H9 (cell line): ENCODE measurements around the gene XXYLT1. TPM values are rescaled to one million over a fixed set of nuclear protein-coding genes. Genes with fewer than 3 reads are reported as not detected.

Experiments
- DNase-seq: peaks from one replicate; pipeline ENCODE4 v3.0.0-alpha.2; 2017
- H2AFZ ChIP-seq: one replicate; pipeline ENCODE4 v1.6.1; 2013; ENCODE audit warnings: mild to moderate bottlenecking, low read length, control low read depth, moderate library complexity
- H2AK5ac ChIP-seq: 2 replicates; pipeline ENCODE4 v1.6.1; 2013; ENCODE audit warnings: low read length, control low read depth, mixed read lengths; ENCODE audit not compliant: insufficient read length
- H2BK120ac ChIP-seq: one replicate; pipeline ENCODE4 v1.6.1; 2013; ENCODE audit warnings: low read depth, mild to moderate bottlenecking, low read length, control low read depth, inconsistent platforms; ENCODE audit not compliant: poor library complexity, severe bottlenecking
- H2BK12ac ChIP-seq: 2 replicates; pipeline ENCODE4 v1.6.1; 2013; ENCODE audit warnings: low read length, control low read depth, mixed read lengths, low read depth; ENCODE audit not compliant: insufficient read length
- H2BK15ac ChIP-seq: 2 replicates; pipeline ENCODE4 v1.6.1; 2013; ENCODE audit warnings: low read depth, low read length, control low read depth
- H2BK20ac ChIP-seq: one replicate; pipeline ENCODE4 v1.6.1; 2013; ENCODE audit warnings: low read depth, mild to moderate bottlenecking, low read length, control low read depth, inconsistent platforms; ENCODE audit not compliant: poor library complexity, severe bottlenecking
- H2BK5ac ChIP-seq: 2 replicates; pipeline ENCODE4 v1.6.1; 2013; ENCODE audit warnings: low read length, control low read depth, mixed read lengths; ENCODE audit not compliant: insufficient read length
- H3K14ac ChIP-seq: 2 replicates; pipeline ENCODE4 v1.6.1; 2013; ENCODE audit warnings: low read length, control low read depth; ENCODE audit not compliant: insufficient read depth
- H3K18ac ChIP-seq: 2 replicates; pipeline ENCODE4 v1.6.1; 2013; ENCODE audit warnings: low read depth, mild to moderate bottlenecking, mixed read lengths, low read length, control low read depth; ENCODE audit not compliant: insufficient read length
- H3K23ac ChIP-seq: 2 replicates; pipeline ENCODE4 v1.6.1; 2013; ENCODE audit warnings: low read length, control low read depth, mixed read lengths, low read depth; ENCODE audit not compliant: insufficient read length
- H3K23me2 ChIP-seq: 2 replicates; pipeline ENCODE4 v1.6.1; 2013; ENCODE audit warnings: low read depth, mild to moderate bottlenecking, mixed read lengths, low read length, control low read depth; ENCODE audit not compliant: insufficient read length, poor library complexity, severe bottlenecking
- H3K27ac ChIP-seq: 2 replicates; pipeline ENCODE4 v1.5.1; 2013; ENCODE audit warnings: low read length, control low read depth, mixed read lengths, low read depth; ENCODE audit not compliant: insufficient read length
- H3K27me3 ChIP-seq: 2 replicates; pipeline ENCODE4 v1.6.1; 2013; ENCODE audit warnings: low read length, control low read depth, inconsistent platforms; ENCODE audit not compliant: insufficient read depth
- H3K4ac ChIP-seq: 2 replicates; pipeline ENCODE4 v1.6.1; 2013; ENCODE audit warnings: low read depth, mild to moderate bottlenecking, control low read depth, inconsistent platforms, low read length, moderate library complexity
- H3K4me1 ChIP-seq: 2 replicates; pipeline ENCODE4 v1.6.1; 2013; ENCODE audit warnings: low read length, control low read depth, inconsistent platforms; ENCODE audit not compliant: insufficient read depth
- H3K4me2 ChIP-seq: 2 replicates; pipeline ENCODE4 v1.6.1; 2013; ENCODE audit warnings: low read length, control low read depth, mixed read lengths; ENCODE audit not compliant: insufficient read length, insufficient read depth
- H3K56ac ChIP-seq: 2 replicates; pipeline ENCODE4 v1.6.1; 2013; ENCODE audit warnings: low read depth, mild to moderate bottlenecking, mixed read lengths, low read length, control low read depth; ENCODE audit not compliant: insufficient read length
- H3K79me1 ChIP-seq: 2 replicates; pipeline ENCODE4 v1.6.1; 2013; ENCODE audit warnings: low read depth, mild to moderate bottlenecking, moderate library complexity, low read length, control low read depth, inconsistent platforms; ENCODE audit not compliant: insufficient read depth, poor library complexity, severe bottlenecking
- H3K79me2 ChIP-seq: 2 replicates; pipeline ENCODE4 v1.6.1; 2013; ENCODE audit warnings: low read length, control low read depth, inconsistent platforms; ENCODE audit not compliant: insufficient read depth
- H3K9ac ChIP-seq: 2 replicates; pipeline ENCODE4 v1.6.1; 2013; ENCODE audit warnings: low read length, control low read depth, mixed read lengths; ENCODE audit not compliant: insufficient read length; ENCODE audit errors: extremely low read depth
- H3K9me3 ChIP-seq: one replicate; pipeline ENCODE4 v1.6.1; 2013; ENCODE audit warnings: low read depth, low read length, inconsistent platforms; ENCODE audit not compliant: control insufficient read depth
- H3T11ph ChIP-seq: one replicate; pipeline ENCODE4 v1.6.1; 2013; ENCODE audit warnings: mild to moderate bottlenecking, low read length, control low read depth, inconsistent platforms
- H4K20me1 ChIP-seq: one replicate; pipeline ENCODE4 v1.6.1; 2013; ENCODE audit not compliant: control insufficient read depth, insufficient read length, insufficient read depth
- H4K5ac ChIP-seq: 2 replicates; pipeline ENCODE4 v1.6.1; 2013; ENCODE audit warnings: low read depth, mild to moderate bottlenecking, mixed read lengths, low read length, control low read depth; ENCODE audit not compliant: insufficient read length
- H4K8ac ChIP-seq: replicated peaks from 2 replicates; pipeline ENCODE4 v1.6.1; 2013; ENCODE audit warnings: low read length, control low read depth, mixed read lengths, low read depth; ENCODE audit not compliant: insufficient read length
- H4K91ac ChIP-seq: 2 replicates; pipeline ENCODE4 v1.6.1; 2013; ENCODE audit warnings: low read depth, mild to moderate bottlenecking, moderate library complexity, mixed read lengths, low read length, control low read depth; ENCODE audit not compliant: insufficient read length
- H3K27ac Mint-ChIP-seq, 3 experiments: 2 replicates in 2 of 3; 3 replicates in 1 of 3; pipeline ENCODE4 v1.8.0; 2020 to 2021; ENCODE audit warnings: mixed read lengths in 3 of 3, mild to moderate bottlenecking in 1 of 3, moderate library complexity in 1 of 3
- H3K27me3 Mint-ChIP-seq: 2 replicates; pipeline ENCODE4 v1.8.0; 2021; ENCODE audit warnings: low read depth, mild to moderate bottlenecking, moderate library complexity, mixed read lengths
- H3K36me3 Mint-ChIP-seq, 3 experiments: 2 replicates in 2 of 3; 3 replicates in 1 of 3; pipeline ENCODE4 v1.8.0; 2020 to 2021; ENCODE audit warnings: low read depth in 3 of 3, mixed read lengths in 3 of 3; ENCODE audit not compliant: insufficient read depth in 1 of 3
- H3K4me1 Mint-ChIP-seq, 2 experiments: 2 replicates each; pipeline ENCODE4 v1.8.0; 2020; ENCODE audit warnings: mixed read lengths in 2 of 2
- H3K4me3 Mint-ChIP-seq, 2 experiments: 2 replicates in 1 of 2; 3 replicates in 1 of 2; pipeline ENCODE4 v1.8.0; 2020 to 2021; ENCODE audit warnings: mild to moderate bottlenecking in 2 of 2, mixed read lengths in 2 of 2, moderate library complexity in 1 of 2
- H3K9me3 Mint-ChIP-seq, 2 experiments: 2 replicates in 1 of 2; 3 replicates in 1 of 2; pipeline ENCODE4 v1.8.0; 2020; ENCODE audit warnings: mild to moderate bottlenecking in 2 of 2, mixed read lengths in 2 of 2, moderate library complexity in 1 of 2
- CTCF ChIP-seq: fragments of 200-600 bp; sonication (generic); conservative IDR thresholded peaks from 3 replicates; pipeline ENCODE4 v1.8.0; 2021; ENCODE audit warnings: antibody characterized with exemption, mild to moderate bottlenecking
- WGBS: extraction: QIAGEN DNeasy Blood & Tissue Kit; methylation state at CpG from one replicate; pipeline ENCODE4 v1.1.7; 2013; ENCODE audit warnings: missing lambda C conversion rate, low lambda C conversion rate, mixed read lengths; ENCODE audit not compliant: insufficient read length; ENCODE audit errors: extremely low coverage; 5-methylcytosine and 5-hydroxymethylcytosine counted together
- total RNA-seq: library from RNA; stranded (reverse); gene quantifications from 2 replicates; pipeline ENCODE4 v1.2.1, GENCODE V29; 2021

The XXYLT1 gene
- total RNA-seq, 1 experiment from 2014 or later, result 22.7 TPM

GRCh38 chr3:195251336-195252065 lies 19.5 kb downstream of the XXYLT1 start:
- peak overlapping the region in 1 of 3 experiments; percentile 82; a peak in 1 of 7 replicates for H3K27ac Mint-ChIP-seq
- no peak overlapping the region for H3K4ac ChIP-seq

More at GRCh38 chr3:195251336-195252065, 19.5 kb downstream of the XXYLT1 start:
- Histone ChIP-seq H3K27ac (no peak overlapping the region), H3K23ac (no peak overlapping the region), H4K8ac (no peak overlapping the region), H2BK5ac (no peak overlapping the region), H3K27me3 (no peaks in the 10 kb centered on the region), H2BK120ac (no peak overlapping the region), H2AK5ac (no peak overlapping the region), H2BK15ac (no peak overlapping the region), H3K18ac (no peak overlapping the region), H3T11ph (no peak overlapping the region), H2AFZ (no peak overlapping the region), H3K79me1 (no peaks in the 10 kb centered on the region), H3K14ac (0 out of 2 replicates have a peak overlapping the region, but pooled peaks have one; percentile 18), H3K4me2 (no peak overlapping the region), H2BK12ac (no peak overlapping the region), H3K56ac (no peak overlapping the region), H4K91ac (no peak overlapping the region), H3K9me3 (no peaks in the 10 kb centered on the region), H2BK20ac (no peak overlapping the region), H3K4me1 (no peaks in the 10 kb centered on the region), H4K5ac (no peak overlapping the region), H3K79me2 (peaks cover 8% of the 10 kb centered on the region; the same call in 1 of the 2 replicates), H3K9ac (no peak overlapping the region), H4K20me1 (peaks cover 2% of the 10 kb centered on the region), H3K23me2 (no peaks in the 10 kb centered on the region)
- H3K9me3 Mint-ChIP-seq, result 0 out of 5 replicates have a peak, but pooled peaks cover 0 to 3% of the 10 kb centered on the region in 2 experiments
- H3K4me3 Mint-ChIP-seq, result no peak overlapping the region; a peak in 1 of 5 replicates
- TF ChIP-seq CTCF, result no peak
- no CpG with 5 or more reads among the region's 14 CpGs for WGBS
- peaks cover 0 to 21% (median 14%) of the 10 kb centered on the region in 3 experiments; a peak in 5 of 7 replicates for H3K36me3 Mint-ChIP-seq
- H3K4me1 Mint-ChIP-seq, result peaks cover 47 to 52% of the 10 kb centered on the region in 2 experiments
- DNase-seq, result no peak
- no peaks in the 10 kb centered on the region; the same call in none of the 2 replicates for H3K27me3 Mint-ChIP-seq
